ENCODE data around the gene ZSCAN23.
"Not testable (repeated sequence)": the region's sequence is repeated elsewhere in the genome, so short reads cannot be mapped to it uniquely, and the experiment has no call there.

Gene ZSCAN23

DNA sequence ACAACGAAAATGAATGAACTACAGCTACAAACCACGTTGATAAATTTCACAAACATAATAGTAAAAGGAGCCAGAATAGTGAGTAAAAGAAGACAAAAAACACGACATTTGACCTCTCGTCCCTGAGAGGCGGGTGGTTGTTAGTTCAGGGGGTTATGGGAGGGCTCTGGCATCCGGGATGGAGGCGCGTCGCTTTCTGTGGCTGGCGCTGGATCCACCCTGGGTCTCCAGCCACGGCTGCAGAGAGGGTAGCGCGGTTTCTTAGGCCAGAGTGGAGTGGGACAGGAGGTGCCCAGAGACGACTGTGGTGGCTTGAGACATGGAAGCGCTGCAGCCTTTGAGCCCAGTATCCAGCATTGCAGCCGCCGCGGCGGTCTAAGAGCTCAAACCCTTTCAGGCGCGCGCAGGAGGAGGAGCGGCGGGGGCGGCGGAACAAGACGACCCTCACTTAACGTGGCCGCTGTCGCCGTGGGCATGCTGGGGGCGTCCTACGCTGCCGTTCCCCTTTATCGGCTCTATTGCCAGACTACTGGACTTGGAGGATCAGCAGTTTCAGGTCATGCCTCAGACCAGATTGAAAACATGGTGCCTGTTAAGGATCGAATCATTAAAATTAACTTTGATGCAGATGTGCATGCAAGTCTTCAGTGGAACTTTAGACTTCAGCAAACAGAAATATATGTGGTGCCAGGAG, 3.7 kb upstream of the ZSCAN23 start:
- no peak for DNase-seq (ENCODE audit: insufficient read length, low spot score)
- no peak for FAIRE-seq
- TF ChIP-seq POLR2A (IDR thresholded peaks at IDR 0.05; ENCODE audit: low read depth, low read length) = no peak
- no peak for TF ChIP-seq POLR2AphosphoS5 (IDR thresholded peaks at IDR 0.05; ENCODE audit: low read depth, low read length)
- TF ChIP-seq SPI1 (IDR thresholded peaks at IDR 0.05; ENCODE audit: low read depth, low read length) = no peak
- TF ChIP-seq PAX5 (IDR thresholded peaks at IDR 0.05; ENCODE audit: insufficient read depth, low read length, severe bottlenecking) = no peak
- TF ChIP-seq POU2F2 (IDR thresholded peaks at IDR 0.05; ENCODE audit: low read depth, low read length) = no peak
- TF ChIP-seq TAF1 (IDR thresholded peaks at IDR 0.05; ENCODE audit: low read depth, low read length) = no peak

DNA sequence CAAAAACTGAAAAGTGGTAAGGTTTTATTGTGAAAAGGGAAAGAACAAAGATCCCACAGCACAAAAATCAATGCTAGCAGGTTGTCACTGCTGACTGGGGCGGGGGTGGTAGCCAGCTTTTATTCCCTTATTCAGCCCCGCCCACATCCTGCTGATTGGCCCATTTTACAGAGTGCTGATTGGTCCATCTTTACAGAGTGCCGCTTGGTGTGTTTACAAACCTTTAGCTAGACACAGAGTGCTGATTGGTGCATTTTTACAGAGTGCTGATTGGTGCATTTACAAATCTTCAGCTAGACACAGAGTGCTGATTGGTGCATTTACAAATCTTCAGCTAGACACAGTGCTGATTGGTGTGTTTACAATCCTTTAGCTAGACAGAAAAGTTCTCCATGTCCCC, 1.5 kb upstream of the ZSCAN23 start:
- DNase-seq (ENCODE audit: insufficient read length, low spot score); FAIRE-seq: not testable (repeated sequence)

DNA sequence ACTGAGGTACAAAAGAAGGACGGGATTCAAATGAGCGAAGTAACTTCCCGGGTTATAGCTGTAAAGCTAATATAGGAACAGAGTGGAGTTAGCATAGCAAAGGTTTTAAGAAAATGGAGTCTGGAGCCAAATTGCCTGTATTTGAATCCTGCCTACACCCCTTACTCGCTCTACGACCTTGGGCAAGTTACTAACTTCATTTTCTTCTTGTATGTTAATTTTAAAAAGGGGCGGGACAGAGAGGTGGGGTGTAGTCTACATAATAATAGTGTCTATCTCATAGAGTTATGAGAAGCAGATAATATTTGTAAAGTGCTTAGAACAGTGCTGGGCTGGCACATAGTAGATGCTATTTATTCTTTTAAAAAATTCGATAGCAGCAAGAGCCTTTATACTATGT, 705 bp downstream of the ZSCAN23 start:
- DNase-seq (ENCODE audit: insufficient read length, low spot score) = no peak
- no peak for TF ChIP-seq POLR2AphosphoS5 (IDR thresholded peaks at IDR 0.05; ENCODE audit: low read depth, low read length)
- TF ChIP-seq SPI1 (IDR thresholded peaks at IDR 0.05; ENCODE audit: low read depth, low read length) = no peak
- no peak for TF ChIP-seq POLR2A (IDR thresholded peaks at IDR 0.05; ENCODE audit: low read depth, low read length)
- no peak for TF ChIP-seq POU2F2 (IDR thresholded peaks at IDR 0.05; ENCODE audit: low read depth, low read length)
- no peak for TF ChIP-seq PAX5 (IDR thresholded peaks at IDR 0.05; ENCODE audit: insufficient read depth, low read length, severe bottlenecking)
- no peak for TF ChIP-seq TAF1 (IDR thresholded peaks at IDR 0.05; ENCODE audit: low read depth, low read length)
- FAIRE-seq = no peak

DNA sequence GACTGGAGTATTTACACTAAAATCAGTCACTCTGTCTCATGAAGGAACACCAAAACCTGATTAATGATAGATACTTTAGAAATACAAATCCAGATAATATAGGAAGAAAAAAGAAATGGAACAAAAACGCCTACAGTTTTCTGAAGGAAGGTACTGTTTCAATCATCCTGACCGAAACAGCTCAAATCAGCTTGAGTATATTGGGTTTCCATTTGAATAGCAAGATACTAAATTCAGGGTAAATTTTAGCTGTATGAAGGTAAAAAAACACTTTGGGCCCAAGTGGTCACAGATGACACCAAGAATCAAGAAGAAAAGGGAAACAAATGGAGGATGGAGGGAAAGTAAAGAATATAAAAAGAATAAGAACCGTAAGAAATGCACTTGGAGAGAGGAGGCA, 6.9 kb downstream of the ZSCAN23 start:
- TF ChIP-seq POLR2AphosphoS5 (IDR thresholded peaks at IDR 0.05; ENCODE audit: low read depth, low read length) (no peak), PAX5 (IDR thresholded peaks at IDR 0.05; ENCODE audit: insufficient read depth, low read length, severe bottlenecking) (no peak), SPI1 (IDR thresholded peaks at IDR 0.05; ENCODE audit: low read depth, low read length) (no peak), POU2F2 (IDR thresholded peaks at IDR 0.05; ENCODE audit: low read depth, low read length) (no peak), POLR2A (IDR thresholded peaks at IDR 0.05; ENCODE audit: low read depth, low read length) (no peak), TAF1 (IDR thresholded peaks at IDR 0.05; ENCODE audit: low read depth, low read length) (no peak)
- FAIRE-seq (no peak), DNase-seq (ENCODE audit: insufficient read length, low spot score) (no peak)

DNA sequence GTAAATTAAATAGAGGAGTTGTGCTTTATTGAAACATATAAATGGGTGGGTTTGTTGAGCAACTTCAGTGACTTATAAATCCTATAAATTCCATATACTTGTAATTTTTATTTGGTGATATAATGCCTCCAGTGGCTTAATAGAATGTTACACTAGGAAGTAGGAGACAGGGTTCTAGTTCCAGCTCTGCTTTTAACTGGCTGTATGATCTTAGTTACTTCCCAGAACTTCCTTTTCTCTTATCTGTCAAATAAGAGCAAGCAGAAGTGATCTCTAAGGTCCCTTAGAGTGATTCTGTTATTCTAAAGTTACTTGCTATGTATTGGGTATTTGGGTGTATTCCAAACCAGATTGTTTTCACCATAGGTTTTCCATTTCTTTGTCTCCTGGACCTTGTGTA, 10.2 kb downstream of the ZSCAN23 start:
- no peak for FAIRE-seq
- no peak for TF ChIP-seq SPI1 (IDR thresholded peaks at IDR 0.05; ENCODE audit: low read depth, low read length)
- TF ChIP-seq POU2F2 (IDR thresholded peaks at IDR 0.05; ENCODE audit: low read depth, low read length) = no peak
- no peak for TF ChIP-seq POLR2A (IDR thresholded peaks at IDR 0.05; ENCODE audit: low read depth, low read length)
- no peak for TF ChIP-seq PAX5 (IDR thresholded peaks at IDR 0.05; ENCODE audit: insufficient read depth, low read length, severe bottlenecking)
- TF ChIP-seq POLR2AphosphoS5 (IDR thresholded peaks at IDR 0.05; ENCODE audit: low read depth, low read length) = no peak
- TF ChIP-seq TAF1 (IDR thresholded peaks at IDR 0.05; ENCODE audit: low read depth, low read length) = no peak

DNA sequence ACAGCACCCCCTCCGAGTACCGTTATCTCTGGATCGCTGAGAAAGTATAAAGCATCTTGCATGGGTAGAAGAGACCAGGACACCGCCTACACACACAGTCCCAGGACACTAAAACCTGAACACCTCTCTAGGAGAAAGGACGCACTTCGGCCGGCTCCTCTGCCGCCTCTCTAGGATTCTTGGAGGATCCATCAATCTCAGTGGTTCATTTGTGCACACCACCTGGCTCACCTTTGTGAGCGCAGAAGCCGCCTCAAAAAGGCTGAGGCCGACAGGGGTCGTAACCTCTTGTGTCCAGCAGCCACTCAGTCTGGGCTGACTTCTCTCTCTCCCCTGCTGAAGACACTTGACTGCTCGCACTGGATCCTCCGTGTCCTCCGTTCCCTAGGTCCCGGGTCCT, 13.5 kb downstream of the ZSCAN23 start:
- no peak for TF ChIP-seq TAF1 (IDR thresholded peaks at IDR 0.05; ENCODE audit: low read depth, low read length)
- no peak for TF ChIP-seq SPI1 (IDR thresholded peaks at IDR 0.05; ENCODE audit: low read depth, low read length)
- TF ChIP-seq POU2F2 (IDR thresholded peaks at IDR 0.05; ENCODE audit: low read depth, low read length) = no peak
- TF ChIP-seq POLR2AphosphoS5 (IDR thresholded peaks at IDR 0.05; ENCODE audit: low read depth, low read length) = no peak
- TF ChIP-seq POLR2A (IDR thresholded peaks at IDR 0.05; ENCODE audit: low read depth, low read length) = no peak
- TF ChIP-seq PAX5 (IDR thresholded peaks at IDR 0.05; ENCODE audit: insufficient read depth, low read length, severe bottlenecking) = no peak
- DNase-seq (ENCODE audit: insufficient read length, low spot score) (no peak), FAIRE-seq (no peak)

More for the DNA sequence above, 10.2 kb downstream of the ZSCAN23 start:
- DNase-seq (ENCODE audit: insufficient read length, low spot score) = no peak

DNA sequence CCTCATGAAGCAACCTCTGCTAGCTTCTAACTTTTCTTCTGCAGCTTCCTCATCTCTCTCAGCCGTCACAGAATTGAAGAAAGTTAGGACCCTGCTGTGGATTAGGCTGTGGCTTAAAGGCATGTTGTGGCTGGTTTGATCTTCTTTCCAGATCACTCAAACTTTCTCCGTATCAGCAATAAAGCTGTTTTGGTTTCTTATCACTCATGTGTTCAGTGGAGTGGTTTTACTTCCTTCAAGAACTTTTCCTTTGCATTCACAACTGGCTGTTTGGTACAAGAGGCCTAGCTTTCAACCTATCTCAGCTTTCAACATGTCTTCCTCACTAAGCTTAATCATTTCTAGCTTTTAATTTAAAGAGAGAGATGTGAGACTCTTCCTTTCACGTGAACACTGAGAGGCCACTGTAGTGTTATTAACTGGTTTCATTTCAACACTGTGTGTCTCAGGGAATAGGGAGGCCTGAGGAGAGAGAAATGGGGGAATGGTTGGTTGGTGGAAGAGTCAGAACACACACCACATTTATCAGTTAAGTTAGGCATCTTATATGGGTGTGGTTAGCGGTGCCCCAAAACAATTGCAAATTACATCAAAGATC, 17.2 kb downstream of the ZSCAN23 start:
- DNase-seq (ENCODE audit: insufficient read length, low spot score) (no peak), FAIRE-seq (no peak)
- TF ChIP-seq PAX5 (IDR thresholded peaks at IDR 0.05; ENCODE audit: insufficient read depth, low read length, severe bottlenecking) = no peak
- no peak for TF ChIP-seq POLR2A (IDR thresholded peaks at IDR 0.05; ENCODE audit: low read depth, low read length)
- TF ChIP-seq SPI1 (IDR thresholded peaks at IDR 0.05; ENCODE audit: low read depth, low read length) = no peak
- no peak for TF ChIP-seq TAF1 (IDR thresholded peaks at IDR 0.05; ENCODE audit: low read depth, low read length)
- no peak for TF ChIP-seq POLR2AphosphoS5 (IDR thresholded peaks at IDR 0.05; ENCODE audit: low read depth, low read length)

DNA sequence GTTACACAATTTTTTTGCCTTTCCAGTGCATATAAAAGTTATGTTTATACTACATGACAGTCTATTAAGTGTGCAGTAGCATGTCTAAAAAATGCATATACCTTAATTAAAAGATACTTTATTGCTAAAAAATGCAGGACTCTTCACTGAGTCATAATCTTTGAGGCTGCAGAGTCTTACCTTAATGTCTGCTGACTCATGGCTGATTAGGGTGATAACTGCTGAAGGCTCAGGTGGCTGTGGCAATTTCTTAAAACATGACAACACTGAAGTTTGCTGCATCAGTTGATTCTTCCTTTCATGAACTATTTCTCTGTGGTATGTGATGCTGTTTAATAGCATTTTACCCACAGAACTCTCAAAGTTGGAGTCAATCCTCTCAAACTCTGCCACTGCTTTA, 19.1 kb downstream of the ZSCAN23 start:
- DNase-seq (ENCODE audit: insufficient read length, low spot score) = no peak
- TF ChIP-seq POU2F2 (IDR thresholded peaks at IDR 0.05; ENCODE audit: low read depth, low read length) = no peak
- no peak for TF ChIP-seq POLR2AphosphoS5 (IDR thresholded peaks at IDR 0.05; ENCODE audit: low read depth, low read length)
- TF ChIP-seq TAF1 (IDR thresholded peaks at IDR 0.05; ENCODE audit: low read depth, low read length) = no peak
- no peak for TF ChIP-seq POLR2A (IDR thresholded peaks at IDR 0.05; ENCODE audit: low read depth, low read length)
- no peak for FAIRE-seq

DNA sequence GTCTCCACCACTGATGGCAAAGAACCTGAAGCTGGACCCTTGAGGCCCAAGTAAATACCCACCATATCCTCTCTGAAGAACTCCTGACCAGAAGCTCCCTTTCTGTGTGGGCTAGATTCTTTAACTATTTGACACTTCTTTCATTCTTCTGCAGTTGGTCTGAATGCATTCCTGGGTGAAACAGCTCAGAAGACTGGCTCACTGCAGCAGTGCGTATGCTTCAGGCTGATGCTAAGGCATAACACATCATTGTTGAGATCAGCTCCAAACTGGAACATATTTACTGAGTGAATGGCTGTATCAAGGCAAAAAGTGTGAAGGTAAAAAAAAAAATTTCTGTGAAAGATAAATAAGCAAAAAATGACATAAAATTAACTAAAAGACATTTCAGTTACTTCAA, 19.7 kb downstream of the ZSCAN23 start:
- no peak for TF ChIP-seq SPI1 (IDR thresholded peaks at IDR 0.05; ENCODE audit: low read depth, low read length)
- no peak for TF ChIP-seq POLR2AphosphoS5 (IDR thresholded peaks at IDR 0.05; ENCODE audit: low read depth, low read length)
- TF ChIP-seq PAX5 (IDR thresholded peaks at IDR 0.05; ENCODE audit: insufficient read depth, low read length, severe bottlenecking) = no peak
- no peak for TF ChIP-seq POLR2A (IDR thresholded peaks at IDR 0.05; ENCODE audit: low read depth, low read length)
- DNase-seq (ENCODE audit: insufficient read length, low spot score) = no peak
- FAIRE-seq = no peak

DNA sequence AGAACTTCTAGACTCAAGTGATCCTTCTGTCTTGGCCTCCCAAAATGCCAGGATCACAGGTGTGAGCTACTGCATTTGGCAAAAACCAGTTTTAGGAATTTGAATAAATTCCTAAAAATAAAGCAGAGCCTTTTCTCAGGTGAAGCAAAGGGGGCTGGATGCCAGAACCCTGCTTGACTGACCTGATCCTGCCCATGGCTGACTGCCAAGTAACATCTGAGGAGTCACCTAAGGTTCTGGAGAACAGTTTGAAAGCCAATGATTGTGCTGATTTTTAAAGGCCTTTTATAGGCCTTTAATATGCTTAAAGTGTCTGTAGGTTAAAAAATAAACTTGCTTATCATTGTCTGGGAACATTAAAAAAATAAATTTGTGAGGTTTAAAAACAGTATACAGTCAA, 29.6 kb downstream of the ZSCAN23 start:
- TF ChIP-seq TAF1 (IDR thresholded peaks at IDR 0.05; ENCODE audit: low read depth, low read length) = no peak
- TF ChIP-seq PAX5 (IDR thresholded peaks at IDR 0.05; ENCODE audit: insufficient read depth, low read length, severe bottlenecking) = no peak
- no peak for TF ChIP-seq POLR2AphosphoS5 (IDR thresholded peaks at IDR 0.05; ENCODE audit: low read depth, low read length)
- no peak for TF ChIP-seq POLR2A (IDR thresholded peaks at IDR 0.05; ENCODE audit: low read depth, low read length)
- TF ChIP-seq POU2F2 (IDR thresholded peaks at IDR 0.05; ENCODE audit: low read depth, low read length) = no peak
- TF ChIP-seq SPI1 (IDR thresholded peaks at IDR 0.05; ENCODE audit: low read depth, low read length) = no peak
- DNase-seq (ENCODE audit: insufficient read length, low spot score) (no peak), FAIRE-seq (no peak)
